HEK293T (cell line): ENCODE measurements around the gene CEP78.
"Not testable (repeated sequence)": the region's sequence is repeated elsewhere in the genome, so short reads cannot be mapped to it uniquely, and the experiment has no call there.

Experiments
- ARNT ChIP-seq: fragments of 450-650 bp; IDR thresholded peaks from 2 replicates; pipeline ENCODE4 v1.6.1; 2017; ENCODE audit warnings: mild to moderate bottlenecking
- HDGF ChIP-seq: fragments of 450-650 bp; IDR thresholded peaks from 2 replicates; pipeline ENCODE4 v1.6.1; 2017; ENCODE audit warnings: antibody characterized with exemption, borderline replicate concordance
- PKNOX1 ChIP-seq: fragments of 450-650 bp; IDR thresholded peaks from 2 replicates; pipeline ENCODE4 v1.6.1; 2016
- SP1 ChIP-seq: fragments of 450-650 bp; IDR thresholded peaks from 2 replicates; pipeline ENCODE4 v1.6.1; 2017
- TARDBP ChIP-seq: fragments of 450-650 bp; IDR thresholded peaks from 2 replicates; pipeline ENCODE4 v1.6.1; 2016

DNA sequence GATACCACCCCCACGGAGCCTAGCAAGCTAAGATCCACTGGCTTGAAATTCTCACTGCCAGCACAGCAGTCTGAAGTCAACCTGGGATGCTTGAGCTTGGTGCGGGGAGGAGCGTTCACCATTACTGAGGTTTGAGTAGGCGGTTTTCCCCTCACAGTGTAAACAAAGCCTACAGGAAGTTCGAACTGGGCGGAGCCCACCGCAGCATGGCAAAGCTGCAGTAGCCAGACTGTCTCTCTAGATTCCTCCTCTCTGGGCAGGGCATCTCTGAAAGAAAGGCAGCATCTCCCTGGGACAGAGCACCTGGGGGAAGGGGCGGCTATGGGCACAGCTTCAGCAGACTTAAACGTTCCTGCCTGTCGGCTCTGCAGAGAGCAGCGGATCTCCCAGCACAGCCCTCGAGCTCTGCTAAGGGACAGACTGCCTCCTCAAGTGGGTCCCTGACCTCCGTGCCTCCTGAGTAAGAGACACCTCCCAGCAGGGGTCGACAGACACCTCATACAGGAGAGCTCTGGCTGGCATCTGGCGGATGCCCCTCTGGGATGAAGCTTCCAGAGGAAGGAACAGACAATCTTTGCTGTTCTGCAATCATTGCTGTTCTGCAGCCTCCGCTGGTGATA is 34.6 kb upstream of the CEP78 start:
- not testable (repeated sequence) for TF ChIP-seq ARNT, SP1, HDGF, TARDBP, PKNOX1
